Endothelial cell of umbilical vein (primary cell): Measurements from ENCODE around the gene EDEM1. TPM values are rescaled to one million over a fixed set of nuclear protein-coding genes. Genes with fewer than 3 reads are reported as not detected.

Experiments used
- BruUV-seq: library from RNA; stranded (reverse); fragments of 400-500 nt; replicated peaks from 2 replicates; lab custom pipeline; 2021; lab: Mats Ljungman, UMichigan
- CTCF ChIA-PET: fragments of 300-600, 350-600 bp; sonication (Branson Sonifier 250); formaldehyde crosslinking; loops from one replicate; lab custom pipeline; 2021; ENCODE audit warnings: antibody characterized with exemption, inconsistent platforms; lab: Charles Lee
- POLR2A ChIA-PET: fragments of 300-600, 350-600 bp; sonication (Branson Sonifier 250); formaldehyde crosslinking; loops from one replicate; lab custom pipeline; 2021; ENCODE audit warnings: antibody characterized with exemption, inconsistent platforms; lab: Charles Lee
- DNase-seq: peaks from one replicate; pipeline ENCODE4 v3.0.0-alpha.2; 2011; ENCODE audit warnings: low read depth, low spot score
- FAIRE-seq: peaks from 2 replicates; lab custom pipeline; 2011; peaks lifted over from hg19 to GRCh38; lab: Jason Lieb, UNC
- H2AFZ ChIP-seq: 2 replicates; pipeline ENCODE4 v1.6.0; 2012; ENCODE audit warnings: low read depth, low read length, control low read depth, inconsistent platforms
- H3K27ac ChIP-seq: 2 replicates; pipeline ENCODE4 v1.5.1; 2011; ENCODE audit warnings: low read depth, mild to moderate bottlenecking, control low read depth, low read length, moderate library complexity; ENCODE audit not compliant: insufficient read depth
- H3K27me3 ChIP-seq, 2 experiments: 2 replicates each; pipeline versions ENCODE4 v1.6.0 to v1.6.1; 2011; ENCODE audit warnings: low read length in 2 of 2, mixed read lengths in 1 of 2; ENCODE audit not compliant: control insufficient read depth in 2 of 2, insufficient read depth in 2 of 2
- H3K36me3 ChIP-seq, 2 experiments: 2 replicates in 1 of 2; 3 replicates in 1 of 2; pipeline ENCODE4 v1.5.1; 2011; ENCODE audit warnings: low read length in 2 of 2, mild to moderate bottlenecking in 1 of 2, moderate library complexity in 1 of 2; ENCODE audit not compliant: control insufficient read depth in 2 of 2, insufficient read depth in 2 of 2; ENCODE audit errors: extremely low read depth in 1 of 2
- H3K4me1 ChIP-seq: 3 replicates; pipeline ENCODE4 v1.5.1; 2011; ENCODE audit warnings: mild to moderate bottlenecking, low read length; ENCODE audit not compliant: control insufficient read depth, insufficient read depth; ENCODE audit errors: extremely low read depth
- H3K4me2 ChIP-seq: 2 replicates; pipeline ENCODE4 v1.6.1; 2011; ENCODE audit warnings: low read length, control low read depth, mixed read lengths; ENCODE audit not compliant: insufficient read depth
- H3K4me3 ChIP-seq, 3 experiments: fragments of 200-600 bp in 1 of 3; sonication (generic), shearing (Covaris generic) in 1 of 3; replicated peaks in 1 of 3; 2 replicates each; pipeline ENCODE4 v1.5.1; 2011 to 2016; ENCODE audit warnings: control low read depth in 3 of 3, low read length in 3 of 3, mild to moderate bottlenecking in 2 of 3, inconsistent platforms in 1 of 3, low read depth in 1 of 3, moderate library complexity in 1 of 3; ENCODE audit not compliant: insufficient read depth in 1 of 3
- H3K79me2 ChIP-seq: 2 replicates; pipeline ENCODE4 v1.6.0; 2012; ENCODE audit warnings: low read length, inconsistent platforms; ENCODE audit not compliant: control insufficient read depth, insufficient read depth
- H3K9ac ChIP-seq: replicated peaks from 2 replicates; pipeline ENCODE3; 2011; ENCODE audit warnings: low read length, control low read depth; ENCODE audit not compliant: insufficient read depth; ENCODE audit errors: extremely low read depth
- H3K9me1 ChIP-seq: replicated peaks from 3 replicates; pipeline ENCODE4 v1.6.0; 2011; ENCODE audit warnings: mild to moderate bottlenecking, low read length; ENCODE audit not compliant: control insufficient read depth, insufficient read depth; ENCODE audit errors: extremely low read depth
- H3K9me3 ChIP-seq: replicated peaks from 2 replicates; pipeline ENCODE4 v1.5.1; 2012; ENCODE audit warnings: low read length, inconsistent platforms; ENCODE audit not compliant: control insufficient read depth, insufficient read depth
- H4K20me1 ChIP-seq: replicated peaks from 2 replicates; pipeline ENCODE3; 2011; ENCODE audit warnings: mild to moderate bottlenecking, low read length; ENCODE audit not compliant: control insufficient read depth, insufficient read depth; ENCODE audit errors: extremely low read depth
- EZH2 ChIP-seq: IDR thresholded peaks from 2 replicates; pipeline ENCODE4 v1.6.1; 2012; ENCODE audit warnings: borderline replicate concordance, low read depth, mild to moderate bottlenecking, moderate library complexity, low read length, inconsistent platforms; ENCODE audit not compliant: severe bottlenecking
- FOS ChIP-seq: IDR thresholded peaks from 2 replicates; pipeline ENCODE4 v1.6.1; 2011; ENCODE audit warnings: mild to moderate bottlenecking, low read length, moderate library complexity, borderline replicate concordance; ENCODE audit not compliant: insufficient read depth
- GATA2 ChIP-seq: IDR thresholded peaks from 2 replicates; pipeline ENCODE4 v1.7.0; 2011; ENCODE audit warnings: low read depth, mild to moderate bottlenecking, moderate library complexity, mixed read lengths, low read length; ENCODE audit not compliant: insufficient read length, insufficient read depth
- MYC ChIP-seq: IDR thresholded peaks from one replicate; pipeline ENCODE4 v1.6.1; 2011; ENCODE audit warnings: mild to moderate bottlenecking, low read depth, low read length
- POLR2A ChIP-seq: IDR thresholded peaks from 2 replicates; pipeline ENCODE4 v1.6.1; 2012; ENCODE audit warnings: low read depth, mild to moderate bottlenecking, control low read depth, low read length
- POLR2AphosphoS5 ChIP-seq: IDR thresholded peaks from 2 replicates; pipeline ENCODE4 v1.6.1; 2012; ENCODE audit warnings: low read depth, mild to moderate bottlenecking, control low read depth, low read length, moderate library complexity; ENCODE audit not compliant: insufficient read depth
- dilution Hi-C: fragments of 300-500 bp; cut with MboI; formaldehyde crosslinking; loops from one replicate; pipeline ENCODE4 v1.15.0; 2019; ENCODE audit warnings: low sequenced_read_pairs; ENCODE audit not compliant: extremely low pct_ligation_motif_present
- intact Hi-C: fragments of 100-400 bp; cut with micrococcal nuclease; formaldehyde crosslinking; loops from one replicate; pipeline ENCODE4 v1.10.0; 2022
- polyA plus RNA-seq, 4 experiments: library from polyadenylated mRNA; depleted of rRNA in 3 of 4; stranded (reverse) in 3 of 4; unstranded in 1 of 4; fragments of >200 nt; gene quantifications; 2 replicates each; pipeline versions ENCODE4 v1.2.1 to v1.2.3, GENCODE V29; 2011 to 2012; ENCODE audit warnings: missing spikeins in 1 of 4
- total RNA-seq: library from RNA; stranded (reverse); gene quantifications from 2 replicates; pipeline ENCODE4 v1.2.3, GENCODE V29; 2021
- TF ChIP-seq, protein P1 (sequence below): IDR thresholded peaks from 2 replicates; pipeline ENCODE4 v1.6.1; 2011; ENCODE audit not compliant: insufficient read depth, insufficient read length

EDEM1 gene
- total and polyA plus RNA-seq, 2 donors (not counting 3 experiments of a cell fraction or from before 2014, with no cell fraction given): 19.4 to 61.1 TPM

DNA sequence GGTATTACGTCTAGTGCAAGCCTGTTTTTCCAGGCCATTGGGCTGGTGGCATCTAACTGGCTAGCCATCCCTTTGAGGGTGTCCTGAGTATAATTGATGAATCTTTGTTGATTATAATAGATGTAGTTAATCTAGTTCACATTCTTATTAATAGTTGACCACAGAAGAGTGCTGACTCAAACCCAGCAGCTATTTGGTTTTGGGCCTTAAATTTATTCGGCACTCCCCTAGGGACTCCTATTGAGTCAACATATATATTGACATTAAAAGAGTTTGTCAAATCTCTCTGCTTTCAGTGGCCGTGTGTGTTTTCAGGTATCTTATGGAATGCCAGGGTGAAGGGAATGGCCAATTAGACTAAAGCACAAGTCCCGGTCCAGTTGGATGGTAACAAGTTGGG, 45.7 kb upstream of the EDEM1 start:
- intact Hi-C loops (no loop called here), dilution Hi-C loops (no loop called here)
- H3K27ac ChIP-seq: no peak overlapping the region
- H3K4me2 ChIP-seq: no peak overlapping the region
- FAIRE-seq: no peak
- peaks cover 13% of the 10 kb centered on the region for H4K20me1 ChIP-seq
- DNase-seq: no peak
- POLR2A ChIA-PET: no interaction called here
- peaks cover 97% of the 10 kb centered on the region for H3K79me2 ChIP-seq
- H3K9ac ChIP-seq: no peak overlapping the region
- H3K27me3 ChIP-seq: no peaks in the 10 kb centered on the region
- no peaks in the 10 kb centered on the region for H3K9me3 ChIP-seq
- H2AFZ ChIP-seq: no peak overlapping the region
- CTCF ChIA-PET: no interaction called here
- H3K4me3 ChIP-seq: no peak overlapping the region
- BruUV-seq: no TSS peak
- peaks cover 0 to 2% of the 10 kb centered on the region in 2 experiments for H3K36me3 ChIP-seq
- peaks cover 23% of the 10 kb centered on the region for H3K4me1 ChIP-seq
- H3K9me1 ChIP-seq: no peaks in the 10 kb centered on the region
- TF ChIP-seq MYC (no peak), FOS (no peak), POLR2AphosphoS5 (no peak), POLR2A (no peak)
- TF ChIP-seq, protein P1, sequence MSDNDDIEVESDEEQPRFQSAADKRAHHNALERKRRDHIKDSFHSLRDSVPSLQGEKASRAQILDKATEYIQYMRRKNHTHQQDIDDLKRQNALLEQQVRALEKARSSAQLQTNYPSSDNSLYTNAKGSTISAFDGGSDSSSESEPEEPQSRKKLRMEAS: no peak

DNA sequence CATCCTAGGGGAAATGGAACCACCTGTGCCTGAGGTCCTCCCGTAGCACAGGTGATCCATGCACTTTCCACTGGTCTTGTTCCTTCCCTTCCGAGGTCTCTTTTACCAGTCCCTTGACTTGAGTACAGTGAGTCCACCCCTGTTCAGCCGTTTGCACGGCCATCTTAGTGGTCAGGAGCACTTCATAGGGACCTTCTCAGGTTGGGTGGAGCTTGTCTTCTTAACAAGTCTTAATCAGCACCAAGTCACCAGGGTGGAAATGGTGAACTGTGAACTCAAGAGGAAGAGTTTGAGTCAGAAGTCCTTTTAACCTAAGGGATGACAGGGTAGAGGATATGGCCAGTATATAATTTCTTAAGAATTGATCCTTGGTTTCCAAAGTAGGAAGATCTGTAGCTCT, 44.0 kb upstream of the EDEM1 start:
- FAIRE-seq: no peak

More for the DNA sequence above, 44.0 kb upstream of the EDEM1 start:
- no peak overlapping the region for H2AFZ ChIP-seq
- no peaks in the 10 kb centered on the region for H3K9me1 ChIP-seq
- H3K36me3 ChIP-seq: peaks cover 0 to 2% of the 10 kb centered on the region in 2 experiments
- no peak overlapping the region for H3K27ac ChIP-seq
- ChIA-PET POLR2A (no interaction called here), CTCF (no interaction called here)
- peaks cover 99% of the 10 kb centered on the region for H3K79me2 ChIP-seq
- TF ChIP-seq EZH2: no peak
- TF ChIP-seq, protein P1: no peak
- TF ChIP-seq FOS: no peak
- no peak for TF ChIP-seq MYC
- no peak for TF ChIP-seq GATA2
- no peak for DNase-seq
- no peak overlapping the region for H3K4me2 ChIP-seq
- intact Hi-C loops: no loop called here
- H3K9me3 ChIP-seq: no peaks in the 10 kb centered on the region
- dilution Hi-C loops: no loop called here
- no peak overlapping the region for H3K4me3 ChIP-seq
- no peaks in the 10 kb centered on the region for H3K27me3 ChIP-seq
- peaks cover 10% of the 10 kb centered on the region for H4K20me1 ChIP-seq
- no peak overlapping the region for H3K9ac ChIP-seq
- peaks cover 16% of the 10 kb centered on the region for H3K4me1 ChIP-seq
- BruUV-seq: no TSS peak
